Measurements from ENCODE around the gene CNTN5.

- TF ChIP-seq PATZ1 (CRISPR knock-in tag; IDR thresholded peaks at IDR 0.05; ENCODE audit: borderline replicate concordance) = no peak
- no peak for TF ChIP-seq TCF4 (CRISPR knock-in tag; IDR thresholded peaks at IDR 0.05; ENCODE audit: borderline replicate concordance)
- TF ChIP-seq CSDC2 (CRISPR knock-in tag; IDR thresholded peaks at IDR 0.05) = no peak
- TF ChIP-seq ZFP30 (CRISPR knock-in tag; IDR thresholded peaks at IDR 0.05) = no peak
- no peak for TF ChIP-seq ZFP3 (CRISPR knock-in tag; IDR thresholded peaks at IDR 0.05)
These were observed 1047.4 kb downstream of the CNTN5 start for GRCh38 chr11:100068116-100068515.

Data from SK-N-SH treated with all-trans-retinoic acid at 6 μM for 48 hours (cell line).